LNCaP clone FGC (cell line): Measurements from ENCODE around the gene FADS2.

Source experiments
- DNase-seq: peaks from one replicate; pipeline ENCODE4 v3.0.0-alpha.2; 2011; ENCODE audit warnings: low read depth
- H3K4me3 ChIP-seq: 2 replicates; pipeline ENCODE4 v1.5.1; 2011; ENCODE audit warnings: mild to moderate bottlenecking, low read depth, low read length, control low read depth
- CTCF ChIP-seq: IDR thresholded peaks from 2 replicates; pipeline ENCODE4 v1.5.1; 2012; ENCODE audit warnings: mild to moderate bottlenecking; ENCODE audit not compliant: control insufficient read depth, insufficient read depth; ENCODE audit errors: extremely low read depth

FADS2 gene

DNA sequence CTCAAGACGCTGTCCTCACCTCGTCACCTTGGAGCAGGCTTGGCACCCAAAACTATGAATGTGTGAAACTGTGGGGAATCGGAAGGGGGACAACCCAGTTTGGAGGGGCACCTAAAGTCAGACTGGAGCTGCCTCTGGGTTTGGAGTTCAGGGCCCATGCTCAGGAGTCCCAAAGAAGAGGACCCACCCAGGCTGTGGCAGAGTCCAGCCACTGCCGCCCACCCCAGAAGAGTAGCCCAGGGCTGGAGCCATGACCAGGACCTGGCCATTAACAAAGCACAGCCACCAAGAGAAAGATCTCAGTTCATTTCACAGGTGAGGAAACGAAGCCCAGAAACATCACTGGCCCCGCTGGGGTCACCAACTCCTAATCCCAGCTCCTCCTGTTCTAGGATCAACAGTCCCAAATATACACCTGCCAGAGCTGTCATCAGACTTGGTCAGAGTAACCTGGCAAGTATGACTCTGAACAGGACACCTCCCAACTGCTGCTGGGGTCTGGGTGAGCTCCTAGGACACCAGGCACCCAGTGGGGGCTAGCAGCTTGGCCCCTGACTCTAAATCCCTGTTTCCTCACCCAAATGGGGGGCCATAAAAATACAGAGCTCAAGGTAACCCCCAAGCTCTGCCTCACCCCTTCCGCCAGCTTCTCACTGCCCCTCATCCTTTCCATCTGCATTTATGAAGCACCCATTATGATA lies 86.5 kb downstream of the FADS2 start:
- H3K4me3 ChIP-seq: no peak overlapping the region

GRCh38 chr11:61916737-61917333 lies 88.7 kb downstream of the FADS2 start:
- TF ChIP-seq CTCF: no peak
- H3K4me3 ChIP-seq: peak overlapping the region; percentile 56
- DNase-seq: no peak

More for the DNA sequence above, 86.5 kb downstream of the FADS2 start:
- TF ChIP-seq CTCF: no peak
- DNase-seq: no peak
